Mammary epithelial cell (primary cell): ENCODE results near the gene SLC30A2.

Experiments used
- EZH2 ChIP-seq: IDR thresholded peaks from 2 replicates; pipeline ENCODE4 v1.6.1; 2012; ENCODE audit warnings: low read length, inconsistent platforms, borderline replicate concordance
- TF ChIP-seq, protein P1 (sequence below), 2 donors: IDR thresholded peaks in 1 of 2; conservative IDR thresholded peaks in 1 of 2; 2 replicates each; pipeline ENCODE4 v1.5.1; 2011 to 2012; ENCODE audit warnings: inconsistent platforms in 2 of 2, low read length in 2 of 2, mild to moderate bottlenecking in 2 of 2, control low read depth in 1 of 2, low read depth in 1 of 2; ENCODE audit not compliant: insufficient read depth in 1 of 2; ENCODE audit errors: extremely low read depth in 1 of 2

GRCh38 chr1:26006710-26007109 lies 39.2 kb downstream of the SLC30A2 start:
- TF ChIP-seq, protein P1, sequence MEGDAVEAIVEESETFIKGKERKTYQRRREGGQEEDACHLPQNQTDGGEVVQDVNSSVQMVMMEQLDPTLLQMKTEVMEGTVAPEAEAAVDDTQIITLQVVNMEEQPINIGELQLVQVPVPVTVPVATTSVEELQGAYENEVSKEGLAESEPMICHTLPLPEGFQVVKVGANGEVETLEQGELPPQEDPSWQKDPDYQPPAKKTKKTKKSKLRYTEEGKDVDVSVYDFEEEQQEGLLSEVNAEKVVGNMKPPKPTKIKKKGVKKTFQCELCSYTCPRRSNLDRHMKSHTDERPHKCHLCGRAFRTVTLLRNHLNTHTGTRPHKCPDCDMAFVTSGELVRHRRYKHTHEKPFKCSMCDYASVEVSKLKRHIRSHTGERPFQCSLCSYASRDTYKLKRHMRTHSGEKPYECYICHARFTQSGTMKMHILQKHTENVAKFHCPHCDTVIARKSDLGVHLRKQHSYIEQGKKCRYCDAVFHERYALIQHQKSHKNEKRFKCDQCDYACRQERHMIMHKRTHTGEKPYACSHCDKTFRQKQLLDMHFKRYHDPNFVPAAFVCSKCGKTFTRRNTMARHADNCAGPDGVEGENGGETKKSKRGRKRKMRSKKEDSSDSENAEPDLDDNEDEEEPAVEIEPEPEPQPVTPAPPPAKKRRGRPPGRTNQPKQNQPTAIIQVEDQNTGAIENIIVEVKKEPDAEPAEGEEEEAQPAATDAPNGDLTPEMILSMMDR (conservative IDR thresholded peaks at IDR 0.05 in 1 of 2, IDR thresholded peaks at IDR 0.05 in 1 of 2; ENCODE audit: extremely low read depth in 1 of 2, insufficient read depth in 1 of 2, low read depth in 1 of 2, low read length in 2 of 2), result no peak
- TF ChIP-seq EZH2, result no peak
